ENCODE measurements around the gene MCC. TPM values are rescaled to one million over a fixed set of nuclear protein-coding genes. Genes with fewer than 3 reads are reported as not detected.

Gene MCC
- total RNA-seq, 1 experiment from 2014 or later = 0.60 TPM

- Histone ChIP-seq H3K27me3 (replicated peaks; ENCODE audit: insufficient read depth, low read depth, low read length, poor library complexity) (peaks cover 5% of the 10 kb centered on the region), H3K4me3 (ENCODE audit: low read depth, low read length, poor library complexity, severe bottlenecking) (no peak overlapping the region), H3K36me3 (ENCODE audit: insufficient read depth, low read length, poor library complexity, severe bottlenecking) (no peaks in the 10 kb centered on the region), H3K4me1 (ENCODE audit: insufficient read depth, low read length, poor library complexity, severe bottlenecking) (peaks cover 2% of the 10 kb centered on the region), H3K27ac (ENCODE audit: low read depth, low read length, poor library complexity, severe bottlenecking) (no peak overlapping the region), H3K9me3 (ENCODE audit: low read depth, low read length, poor library complexity, severe bottlenecking) (no peaks in the 10 kb centered on the region)
- BruUV-seq (replicated peaks) = no TSS peak
- POLR2A ChIA-PET (ENCODE audit: low non-redundant PET) = no interaction called here
- no peak for DNase-seq (ENCODE audit: low spot score)
- CTCF ChIA-PET = no interaction called here
- intact Hi-C loops (cut with micrococcal nuclease; ENCODE audit: unreplicated experiment) = no loop called here
- no peak for TF ChIP-seq EZH2 (IDR thresholded peaks at IDR 0.05; ENCODE audit: borderline replicate concordance, low read depth, low read length, poor library complexity, severe bottlenecking)
- TF ChIP-seq CTCF (conservative IDR thresholded peaks at IDR 0.05; ENCODE audit: low read depth, low read length) = no peak
Measured at GRCh38 chr5:113226116-113226736, 262.0 kb downstream of the MCC start.

- no peaks in the 10 kb centered on the region for H3K4me1 ChIP-seq (ENCODE audit: insufficient read depth, low read length, poor library complexity, severe bottlenecking)
- DNase-seq (ENCODE audit: low spot score) = no peak
- no peaks in the 10 kb centered on the region for H3K36me3 ChIP-seq (ENCODE audit: insufficient read depth, low read length, poor library complexity, severe bottlenecking)
- intact Hi-C loops (cut with micrococcal nuclease; ENCODE audit: unreplicated experiment) = no loop called here
- POLR2A ChIA-PET (ENCODE audit: low non-redundant PET) = no interaction called here
- BruUV-seq (replicated peaks) = no TSS peak
- no peak overlapping the region for H3K4me3 ChIP-seq (ENCODE audit: low read depth, low read length, poor library complexity, severe bottlenecking)
- H3K9me3 ChIP-seq (ENCODE audit: low read depth, low read length, poor library complexity, severe bottlenecking) = no peaks in the 10 kb centered on the region
- H3K27me3 ChIP-seq (replicated peaks; ENCODE audit: insufficient read depth, low read depth, low read length, poor library complexity) = peaks cover 5% of the 10 kb centered on the region
- CTCF ChIA-PET = no interaction called here
- TF ChIP-seq EZH2 (IDR thresholded peaks at IDR 0.05; ENCODE audit: borderline replicate concordance, low read depth, low read length, poor library complexity, severe bottlenecking) = no peak
- no peak for TF ChIP-seq CTCF (conservative IDR thresholded peaks at IDR 0.05; ENCODE audit: low read depth, low read length)
- no peak overlapping the region for H3K27ac ChIP-seq (ENCODE audit: low read depth, low read length, poor library complexity, severe bottlenecking)
Measured at GRCh38 chr5:113225259-113225658, 263.0 kb downstream of the MCC start.

GRCh38 chr5:113224605-113225065, 263.6 kb downstream of the MCC start:
- H3K4me3 ChIP-seq (ENCODE audit: low read depth, low read length, poor library complexity, severe bottlenecking) = no peak overlapping the region
- CTCF ChIA-PET = no interaction called here
- POLR2A ChIA-PET (ENCODE audit: low non-redundant PET) = no interaction called here
- intact Hi-C loops (cut with micrococcal nuclease; ENCODE audit: unreplicated experiment) = no loop called here
- no peak overlapping the region for H3K27ac ChIP-seq (ENCODE audit: low read depth, low read length, poor library complexity, severe bottlenecking)
- H3K27me3 ChIP-seq (replicated peaks; ENCODE audit: insufficient read depth, low read depth, low read length, poor library complexity) = peaks cover 5% of the 10 kb centered on the region
- no peaks in the 10 kb centered on the region for H3K4me1 ChIP-seq (ENCODE audit: insufficient read depth, low read length, poor library complexity, severe bottlenecking)
- BruUV-seq (replicated peaks) = no TSS peak
- no peak for DNase-seq (ENCODE audit: low spot score)
- no peaks in the 10 kb centered on the region for H3K9me3 ChIP-seq (ENCODE audit: low read depth, low read length, poor library complexity, severe bottlenecking)
- H3K36me3 ChIP-seq (ENCODE audit: insufficient read depth, low read length, poor library complexity, severe bottlenecking) = no peaks in the 10 kb centered on the region
- no peak for TF ChIP-seq CTCF (conservative IDR thresholded peaks at IDR 0.05; ENCODE audit: low read depth, low read length)
- no peak for TF ChIP-seq EZH2 (IDR thresholded peaks at IDR 0.05; ENCODE audit: borderline replicate concordance, low read depth, low read length, poor library complexity, severe bottlenecking)

Measured in A673 (cell line).